H9 (cell line): ENCODE results near the gene VOPP1. TPM values are rescaled to one million over a fixed set of nuclear protein-coding genes. Genes with fewer than 3 reads are reported as not detected.

Experiments
- DNase-seq: peaks from one replicate; pipeline ENCODE4 v3.0.0-alpha.2; 2017
- H2AFZ ChIP-seq: one replicate; pipeline ENCODE4 v1.6.1; 2013; ENCODE audit warnings: mild to moderate bottlenecking, low read length, control low read depth, moderate library complexity
- H2AK5ac ChIP-seq: 2 replicates; pipeline ENCODE4 v1.6.1; 2013; ENCODE audit warnings: low read length, control low read depth, mixed read lengths; ENCODE audit not compliant: insufficient read length
- H2BK120ac ChIP-seq: one replicate; pipeline ENCODE4 v1.6.1; 2013; ENCODE audit warnings: low read depth, mild to moderate bottlenecking, low read length, control low read depth, inconsistent platforms; ENCODE audit not compliant: poor library complexity, severe bottlenecking
- H2BK12ac ChIP-seq: 2 replicates; pipeline ENCODE4 v1.6.1; 2013; ENCODE audit warnings: low read length, control low read depth, mixed read lengths, low read depth; ENCODE audit not compliant: insufficient read length
- H2BK15ac ChIP-seq: 2 replicates; pipeline ENCODE4 v1.6.1; 2013; ENCODE audit warnings: low read depth, low read length, control low read depth
- H2BK20ac ChIP-seq: one replicate; pipeline ENCODE4 v1.6.1; 2013; ENCODE audit warnings: low read depth, mild to moderate bottlenecking, low read length, control low read depth, inconsistent platforms; ENCODE audit not compliant: poor library complexity, severe bottlenecking
- H2BK5ac ChIP-seq: 2 replicates; pipeline ENCODE4 v1.6.1; 2013; ENCODE audit warnings: low read length, control low read depth, mixed read lengths; ENCODE audit not compliant: insufficient read length
- H3K14ac ChIP-seq: 2 replicates; pipeline ENCODE4 v1.6.1; 2013; ENCODE audit warnings: low read length, control low read depth; ENCODE audit not compliant: insufficient read depth
- H3K18ac ChIP-seq: 2 replicates; pipeline ENCODE4 v1.6.1; 2013; ENCODE audit warnings: low read depth, mild to moderate bottlenecking, mixed read lengths, low read length, control low read depth; ENCODE audit not compliant: insufficient read length
- H3K23ac ChIP-seq: 2 replicates; pipeline ENCODE4 v1.6.1; 2013; ENCODE audit warnings: low read length, control low read depth, mixed read lengths, low read depth; ENCODE audit not compliant: insufficient read length
- H3K23me2 ChIP-seq: 2 replicates; pipeline ENCODE4 v1.6.1; 2013; ENCODE audit warnings: low read depth, mild to moderate bottlenecking, mixed read lengths, low read length, control low read depth; ENCODE audit not compliant: insufficient read length, poor library complexity, severe bottlenecking
- H3K27ac ChIP-seq: 2 replicates; pipeline ENCODE4 v1.5.1; 2013; ENCODE audit warnings: low read length, control low read depth, mixed read lengths, low read depth; ENCODE audit not compliant: insufficient read length
- H3K27me3 ChIP-seq: 2 replicates; pipeline ENCODE4 v1.6.1; 2013; ENCODE audit warnings: low read length, control low read depth, inconsistent platforms; ENCODE audit not compliant: insufficient read depth
- H3K4ac ChIP-seq: 2 replicates; pipeline ENCODE4 v1.6.1; 2013; ENCODE audit warnings: low read depth, mild to moderate bottlenecking, control low read depth, inconsistent platforms, low read length, moderate library complexity
- H3K4me1 ChIP-seq: 2 replicates; pipeline ENCODE4 v1.6.1; 2013; ENCODE audit warnings: low read length, control low read depth, inconsistent platforms; ENCODE audit not compliant: insufficient read depth
- H3K4me2 ChIP-seq: 2 replicates; pipeline ENCODE4 v1.6.1; 2013; ENCODE audit warnings: low read length, control low read depth, mixed read lengths; ENCODE audit not compliant: insufficient read length, insufficient read depth
- H3K56ac ChIP-seq: 2 replicates; pipeline ENCODE4 v1.6.1; 2013; ENCODE audit warnings: low read depth, mild to moderate bottlenecking, mixed read lengths, low read length, control low read depth; ENCODE audit not compliant: insufficient read length
- H3K79me1 ChIP-seq: 2 replicates; pipeline ENCODE4 v1.6.1; 2013; ENCODE audit warnings: low read depth, mild to moderate bottlenecking, moderate library complexity, low read length, control low read depth, inconsistent platforms; ENCODE audit not compliant: insufficient read depth, poor library complexity, severe bottlenecking
- H3K79me2 ChIP-seq: 2 replicates; pipeline ENCODE4 v1.6.1; 2013; ENCODE audit warnings: low read length, control low read depth, inconsistent platforms; ENCODE audit not compliant: insufficient read depth
- H3K9ac ChIP-seq: 2 replicates; pipeline ENCODE4 v1.6.1; 2013; ENCODE audit warnings: low read length, control low read depth, mixed read lengths; ENCODE audit not compliant: insufficient read length; ENCODE audit errors: extremely low read depth
- H3K9me3 ChIP-seq: one replicate; pipeline ENCODE4 v1.6.1; 2013; ENCODE audit warnings: low read depth, low read length, inconsistent platforms; ENCODE audit not compliant: control insufficient read depth
- H3T11ph ChIP-seq: one replicate; pipeline ENCODE4 v1.6.1; 2013; ENCODE audit warnings: mild to moderate bottlenecking, low read length, control low read depth, inconsistent platforms
- H4K20me1 ChIP-seq: one replicate; pipeline ENCODE4 v1.6.1; 2013; ENCODE audit not compliant: control insufficient read depth, insufficient read length, insufficient read depth
- H4K5ac ChIP-seq: 2 replicates; pipeline ENCODE4 v1.6.1; 2013; ENCODE audit warnings: low read depth, mild to moderate bottlenecking, mixed read lengths, low read length, control low read depth; ENCODE audit not compliant: insufficient read length
- H4K8ac ChIP-seq: replicated peaks from 2 replicates; pipeline ENCODE4 v1.6.1; 2013; ENCODE audit warnings: low read length, control low read depth, mixed read lengths, low read depth; ENCODE audit not compliant: insufficient read length
- H4K91ac ChIP-seq: 2 replicates; pipeline ENCODE4 v1.6.1; 2013; ENCODE audit warnings: low read depth, mild to moderate bottlenecking, moderate library complexity, mixed read lengths, low read length, control low read depth; ENCODE audit not compliant: insufficient read length
- H3K27ac Mint-ChIP-seq, 3 experiments: 2 replicates in 2 of 3; 3 replicates in 1 of 3; pipeline ENCODE4 v1.8.0; 2020 to 2021; ENCODE audit warnings: mixed read lengths in 3 of 3, mild to moderate bottlenecking in 1 of 3, moderate library complexity in 1 of 3
- H3K27me3 Mint-ChIP-seq: 2 replicates; pipeline ENCODE4 v1.8.0; 2021; ENCODE audit warnings: low read depth, mild to moderate bottlenecking, moderate library complexity, mixed read lengths
- H3K36me3 Mint-ChIP-seq, 3 experiments: 2 replicates in 2 of 3; 3 replicates in 1 of 3; pipeline ENCODE4 v1.8.0; 2020 to 2021; ENCODE audit warnings: low read depth in 3 of 3, mixed read lengths in 3 of 3; ENCODE audit not compliant: insufficient read depth in 1 of 3
- H3K4me1 Mint-ChIP-seq, 2 experiments: 2 replicates each; pipeline ENCODE4 v1.8.0; 2020; ENCODE audit warnings: mixed read lengths in 2 of 2
- H3K4me3 Mint-ChIP-seq, 2 experiments: 2 replicates in 1 of 2; 3 replicates in 1 of 2; pipeline ENCODE4 v1.8.0; 2020 to 2021; ENCODE audit warnings: mild to moderate bottlenecking in 2 of 2, mixed read lengths in 2 of 2, moderate library complexity in 1 of 2
- H3K9me3 Mint-ChIP-seq, 2 experiments: 2 replicates in 1 of 2; 3 replicates in 1 of 2; pipeline ENCODE4 v1.8.0; 2020; ENCODE audit warnings: mild to moderate bottlenecking in 2 of 2, mixed read lengths in 2 of 2, moderate library complexity in 1 of 2
- CTCF ChIP-seq: fragments of 200-600 bp; sonication (generic); conservative IDR thresholded peaks from 3 replicates; pipeline ENCODE4 v1.8.0; 2021; ENCODE audit warnings: antibody characterized with exemption, mild to moderate bottlenecking
- WGBS: extraction: QIAGEN DNeasy Blood & Tissue Kit; methylation state at CpG from one replicate; pipeline ENCODE4 v1.1.7; 2013; ENCODE audit warnings: missing lambda C conversion rate, low lambda C conversion rate, mixed read lengths; ENCODE audit not compliant: insufficient read length; ENCODE audit errors: extremely low coverage; 5-methylcytosine and 5-hydroxymethylcytosine counted together
- total RNA-seq: library from RNA; stranded (reverse); gene quantifications from 2 replicates; pipeline ENCODE4 v1.2.1, GENCODE V29; 2021

VOPP1 gene
- total RNA-seq, 1 experiment from 2014 or later: 55.7 TPM

GRCh38 chr7:55483046-55483445, 89.3 kb downstream of the VOPP1 start:
- H2AFZ ChIP-seq: no peak overlapping the region
- H4K5ac ChIP-seq: no peak overlapping the region
- H3K27me3 ChIP-seq: no peaks in the 10 kb centered on the region
- H3K4me2 ChIP-seq: no peak overlapping the region
- H3K23ac ChIP-seq: no peak overlapping the region
- H3K79me2 ChIP-seq: no peaks in the 10 kb centered on the region
- no peaks in the 10 kb centered on the region for H3K4me1 ChIP-seq
- H3K4me3 Mint-ChIP-seq: no peak overlapping the region
- no peak overlapping the region for H4K91ac ChIP-seq
- H3K9me3 ChIP-seq: no peaks in the 10 kb centered on the region
- no peak overlapping the region for H4K8ac ChIP-seq
- no peaks in the 10 kb centered on the region; the same call in 1 of the 2 replicates for H3K27me3 Mint-ChIP-seq
- no peak overlapping the region for H2BK5ac ChIP-seq
- H2BK20ac ChIP-seq: no peak overlapping the region
- H2BK12ac ChIP-seq: no peak overlapping the region
- WGBS: no CpG with 5 or more reads among the region's 6 CpGs
- H3K9me3 Mint-ChIP-seq: no peaks in the 10 kb centered on the region
- H3K79me1 ChIP-seq: no peaks in the 10 kb centered on the region
- H3K14ac ChIP-seq: no peak overlapping the region
- no peak overlapping the region for H2BK15ac ChIP-seq
- no peak overlapping the region for H3K4ac ChIP-seq
- peak; percentile 12 for DNase-seq
- H3K9ac ChIP-seq: no peak overlapping the region
- H3T11ph ChIP-seq: no peak overlapping the region
- H2BK120ac ChIP-seq: no peak overlapping the region
- H3K56ac ChIP-seq: no peak overlapping the region
- no peak overlapping the region for H3K27ac ChIP-seq
- H3K27ac Mint-ChIP-seq: no peak overlapping the region
- H3K18ac ChIP-seq: no peak overlapping the region
- H3K36me3 Mint-ChIP-seq: peaks cover 4 to 27% (median 6%) of the 10 kb centered on the region in 3 experiments; a peak in 4 of 7 replicates
- H3K4me1 Mint-ChIP-seq: peaks cover 10 to 12% of the 10 kb centered on the region in 2 experiments
- no peak overlapping the region for H2AK5ac ChIP-seq
- no peaks in the 10 kb centered on the region for H4K20me1 ChIP-seq
- TF ChIP-seq CTCF: no peak
- no peaks in the 10 kb centered on the region for H3K23me2 ChIP-seq
